C4-2B (cell line): ENCODE results near the gene INS.

Experiments
- ZFX ChIP-seq: fragments of 450-650 bp; IDR thresholded peaks from 2 replicates; pipeline ENCODE4 v1.6.1; 2017
- TF ChIP-seq, protein P1 (sequence below): fragments of 450-650 bp; conservative IDR thresholded peaks from 2 replicates; pipeline ENCODE4 v1.5.1; 2017; ENCODE audit warnings: mild to moderate bottlenecking

DNA sequence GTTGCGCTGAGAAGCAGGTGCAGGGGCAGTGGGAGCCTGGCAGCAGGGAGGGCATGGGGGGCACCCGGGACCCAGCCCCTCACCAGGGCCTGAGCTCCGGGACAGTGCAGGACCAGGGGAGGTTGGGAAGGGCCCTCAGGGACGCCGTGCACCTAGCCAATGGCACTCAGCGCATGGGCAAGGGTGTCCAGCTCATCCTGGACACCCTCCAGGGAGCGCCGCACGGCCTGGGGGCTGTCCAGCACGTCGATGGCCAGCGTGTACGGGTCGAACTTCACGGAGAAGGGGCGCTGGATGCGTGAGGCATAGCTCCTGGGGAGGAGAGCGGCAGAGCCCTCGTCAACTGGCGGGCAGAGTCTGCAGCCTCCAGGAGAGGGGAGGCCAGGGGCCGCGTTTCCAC is 3.1 kb upstream of the INS start:
- TF ChIP-seq, protein P1, sequence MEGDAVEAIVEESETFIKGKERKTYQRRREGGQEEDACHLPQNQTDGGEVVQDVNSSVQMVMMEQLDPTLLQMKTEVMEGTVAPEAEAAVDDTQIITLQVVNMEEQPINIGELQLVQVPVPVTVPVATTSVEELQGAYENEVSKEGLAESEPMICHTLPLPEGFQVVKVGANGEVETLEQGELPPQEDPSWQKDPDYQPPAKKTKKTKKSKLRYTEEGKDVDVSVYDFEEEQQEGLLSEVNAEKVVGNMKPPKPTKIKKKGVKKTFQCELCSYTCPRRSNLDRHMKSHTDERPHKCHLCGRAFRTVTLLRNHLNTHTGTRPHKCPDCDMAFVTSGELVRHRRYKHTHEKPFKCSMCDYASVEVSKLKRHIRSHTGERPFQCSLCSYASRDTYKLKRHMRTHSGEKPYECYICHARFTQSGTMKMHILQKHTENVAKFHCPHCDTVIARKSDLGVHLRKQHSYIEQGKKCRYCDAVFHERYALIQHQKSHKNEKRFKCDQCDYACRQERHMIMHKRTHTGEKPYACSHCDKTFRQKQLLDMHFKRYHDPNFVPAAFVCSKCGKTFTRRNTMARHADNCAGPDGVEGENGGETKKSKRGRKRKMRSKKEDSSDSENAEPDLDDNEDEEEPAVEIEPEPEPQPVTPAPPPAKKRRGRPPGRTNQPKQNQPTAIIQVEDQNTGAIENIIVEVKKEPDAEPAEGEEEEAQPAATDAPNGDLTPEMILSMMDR, result no peak
- TF ChIP-seq ZFX, result no peak
